Esophagus muscularis mucosa (tissue), 4 donors: ENCODE measurements around the gene LELP1. TPM values are rescaled to one million over a fixed set of nuclear protein-coding genes. Genes with fewer than 3 reads are reported as not detected.
"Not testable (repeated sequence)": the region's sequence is repeated elsewhere in the genome, so short reads cannot be mapped to it uniquely, and the experiment has no call there.

Experiments
- DNase-seq: peaks from one replicate; pipeline ENCODE4 v3.0.0-alpha.2; 2017; ENCODE audit errors: extremely low spot score
- H3K27ac ChIP-seq, 4 donors: fragments of 200-600 bp; sonication (generic); replicated peaks in 1 of 4; 1 replicate in 3 of 4; 2 replicates in 1 of 4; pipeline ENCODE4 v1.5.1; 2016 to 2019; ENCODE audit warnings: mild to moderate bottlenecking in 1 of 4
- H3K27me3 ChIP-seq, 4 donors: fragments of 200-600 bp; sonication (generic); one replicate each; pipeline versions ENCODE4 v1.5.1 to v1.6.0; 2016 to 2019
- H3K36me3 ChIP-seq, 4 donors: fragments of 200-600 bp; sonication (generic); one replicate each; pipeline ENCODE4 v1.5.1; 2016 to 2019
- H3K4me1 ChIP-seq, 4 donors: fragments of 200-600 bp; sonication (generic); one replicate each; pipeline ENCODE4 v1.5.1; 2016 to 2019
- H3K4me3 ChIP-seq, 4 donors: fragments of 200-600 bp; sonication (generic); 1 replicate in 2 of 4; 2 replicates in 2 of 4; pipeline ENCODE4 v1.5.1; 2016 to 2019; ENCODE audit warnings: mild to moderate bottlenecking in 4 of 4, moderate library complexity in 1 of 4
- H3K9me3 ChIP-seq, 4 donors: fragments of 200-600 bp; sonication (generic); 1 replicate in 3 of 4; 2 replicates in 1 of 4; pipeline ENCODE4 v1.5.1; 2016 to 2019
- EP300 ChIP-seq: sonication (generic); formaldehyde crosslinking; IDR thresholded peaks from one replicate; pipeline ENCODE4 v1.6.1; 2017; ENCODE audit warnings: antibody characterized with exemption
- POLR2A ChIP-seq: fragments of 450-650 bp; IDR thresholded peaks from one replicate; pipeline ENCODE4 v1.6.1; 2017; ENCODE audit warnings: antibody characterized with exemption, moderate library complexity, mild to moderate bottlenecking, low read depth
- POLR2AphosphoS5 ChIP-seq, 2 donors: sonication (generic); formaldehyde crosslinking; IDR thresholded peaks; one replicate each; pipeline ENCODE4 v1.6.1; 2017; ENCODE audit warnings: antibody characterized with exemption in 2 of 2
- WGBS: methylation state at CpG from one replicate; pipeline ENCODE4 v1.1.5; 2018; 5-methylcytosine and 5-hydroxymethylcytosine counted together
- intact Hi-C: fragments of 100-400 bp; cut with DNase I; formaldehyde crosslinking; loops from one replicate; pipeline ENCODE4 v1.15.1; 2023
- total RNA-seq, 4 donors: library from RNA; depleted of rRNA; stranded (reverse); fragments of >200 nt; gene quantifications; one replicate each; pipeline versions ENCODE4 v1.1.0 to v1.2.1, GENCODE V29; 2016
- TF ChIP-seq, protein P1 (sequence below), 3 experiments: fragments of 200-600 bp in 2 of 3; fragments of 450-650 bp in 1 of 3; sonication (generic) in 2 of 3; IDR thresholded peaks; one replicate each; pipeline ENCODE4 v1.5.1; 2017 to 2019; ENCODE audit warnings: antibody characterized with exemption in 3 of 3, mild to moderate bottlenecking in 2 of 3, moderate library complexity in 1 of 3

The LELP1 gene
- total RNA-seq, 4 donors from 2014 or later, result not detected

- DNase-seq, result no peak
- Histone ChIP-seq H3K4me3 (no peak overlapping the region), H3K9me3 (peaks cover 0 to 14% (median 9%) of the 10 kb centered on the region in 4 donors), H3K36me3 (no peaks in the 10 kb centered on the region), H3K27me3 (peaks cover 0 to 3% (median 0%) of the 10 kb centered on the region in 4 donors), H3K4me1 (no peaks in the 10 kb centered on the region), H3K27ac (no peak overlapping the region)
- TF ChIP-seq POLR2AphosphoS5 (IDR thresholded peaks at IDR 0.05), result no peak
- no peak for TF ChIP-seq EP300
- TF ChIP-seq, protein P1, sequence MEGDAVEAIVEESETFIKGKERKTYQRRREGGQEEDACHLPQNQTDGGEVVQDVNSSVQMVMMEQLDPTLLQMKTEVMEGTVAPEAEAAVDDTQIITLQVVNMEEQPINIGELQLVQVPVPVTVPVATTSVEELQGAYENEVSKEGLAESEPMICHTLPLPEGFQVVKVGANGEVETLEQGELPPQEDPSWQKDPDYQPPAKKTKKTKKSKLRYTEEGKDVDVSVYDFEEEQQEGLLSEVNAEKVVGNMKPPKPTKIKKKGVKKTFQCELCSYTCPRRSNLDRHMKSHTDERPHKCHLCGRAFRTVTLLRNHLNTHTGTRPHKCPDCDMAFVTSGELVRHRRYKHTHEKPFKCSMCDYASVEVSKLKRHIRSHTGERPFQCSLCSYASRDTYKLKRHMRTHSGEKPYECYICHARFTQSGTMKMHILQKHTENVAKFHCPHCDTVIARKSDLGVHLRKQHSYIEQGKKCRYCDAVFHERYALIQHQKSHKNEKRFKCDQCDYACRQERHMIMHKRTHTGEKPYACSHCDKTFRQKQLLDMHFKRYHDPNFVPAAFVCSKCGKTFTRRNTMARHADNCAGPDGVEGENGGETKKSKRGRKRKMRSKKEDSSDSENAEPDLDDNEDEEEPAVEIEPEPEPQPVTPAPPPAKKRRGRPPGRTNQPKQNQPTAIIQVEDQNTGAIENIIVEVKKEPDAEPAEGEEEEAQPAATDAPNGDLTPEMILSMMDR (IDR thresholded peaks at IDR 0.05), result no peak
- no peak for TF ChIP-seq POLR2A
- 72% methylated on average over 4 of the region's 4 CpGs for WGBS
- intact Hi-C loops, result no loop called here
These were observed 22.7 kb upstream of the LELP1 start for GRCh38 chr1:153180556-153180955.

GRCh38 chr1:153188301-153188700 lies 14.9 kb upstream of the LELP1 start:
- H3K4me3 ChIP-seq, H3K4me1 ChIP-seq, H3K27me3 ChIP-seq, intact Hi-C loops, H3K36me3 ChIP-seq, DNase-seq, H3K27ac ChIP-seq: not testable (repeated sequence)
- 57% methylated on average over 2 of the region's 4 CpGs for WGBS
- H3K9me3 ChIP-seq, result peaks cover 0 to 14% (median 9%) of the 10 kb centered on the region in 4 donors

- TF ChIP-seq EP300 (no peak), POLR2AphosphoS5 (IDR thresholded peaks at IDR 0.05) (no peak), POLR2A (no peak)
- TF ChIP-seq, protein P1 (IDR thresholded peaks at IDR 0.05), result no peak
- Histone ChIP-seq H3K27me3 (no peaks in the 10 kb centered on the region), H3K36me3 (no peaks in the 10 kb centered on the region), H3K9me3 (peaks cover 0 to 10% (median 3%) of the 10 kb centered on the region in 4 donors), H3K4me1 (peaks cover 0 to 4% (median 0%) of the 10 kb centered on the region in 4 donors), H3K4me3 (no peak overlapping the region), H3K27ac (no peak overlapping the region)
- intact Hi-C loops, result no loop called here
- WGBS, result 20% methylated on average over 3 of the region's 3 CpGs
- no peak for DNase-seq
These were observed 12.9 kb upstream of the LELP1 start for GRCh38 chr1:153190373-153190772.

DNA sequence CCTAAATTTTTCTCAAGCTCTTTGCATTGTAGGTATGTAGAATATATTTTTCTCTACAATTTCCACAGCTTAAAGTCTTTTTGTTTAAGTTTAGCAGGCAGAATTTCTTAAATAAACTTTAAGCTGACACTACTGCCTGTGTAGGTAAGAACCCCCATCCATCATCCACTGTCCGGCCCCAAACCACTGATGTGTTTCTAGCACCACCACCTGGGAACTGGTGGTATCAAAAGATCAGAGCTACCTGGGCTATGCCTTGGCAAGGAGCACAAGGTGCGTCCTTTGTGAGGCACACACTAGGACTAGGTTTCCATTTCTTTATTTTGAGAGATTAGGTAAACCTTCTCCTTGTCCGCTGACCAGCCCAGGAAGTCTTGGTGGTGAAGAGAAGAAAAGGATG lies 10.5 kb upstream of the LELP1 start:
- WGBS, result 39% methylated on average over 3 of the region's 3 CpGs
- peaks cover 0 to 4% (median 0%) of the 10 kb centered on the region in 4 donors for H3K4me1 ChIP-seq
- intact Hi-C loops, result no loop called here
- H3K36me3 ChIP-seq, result no peaks in the 10 kb centered on the region
- DNase-seq, result peak; percentile 53
- H3K27me3 ChIP-seq, result no peaks in the 10 kb centered on the region
- no peak overlapping the region for H3K4me3 ChIP-seq
- H3K9me3 ChIP-seq, result peaks cover 0 to 6% (median 0%) of the 10 kb centered on the region in 4 donors
- TF ChIP-seq POLR2A (no peak), EP300 (no peak)
- TF ChIP-seq, protein P1 (IDR thresholded peaks at IDR 0.05), result no peak
- no peak overlapping the region for H3K27ac ChIP-seq

GRCh38 chr1:153194331-153195050 lies 8.7 kb upstream of the LELP1 start:
- Histone ChIP-seq H3K9me3 (no peaks in the 10 kb centered on the region), H3K27ac (no peak overlapping the region), H3K36me3 (no peaks in the 10 kb centered on the region), H3K27me3 (peaks cover 0 to 4% (median 0%) of the 10 kb centered on the region in 4 donors), H3K4me3 (no peak overlapping the region), H3K4me1 (peaks cover 0 to 4% (median 0%) of the 10 kb centered on the region in 4 donors)
- peak; percentile 84 for DNase-seq
- TF ChIP-seq EP300 (no peak), POLR2AphosphoS5 (IDR thresholded peaks at IDR 0.05) (no peak), POLR2A (no peak)
- TF ChIP-seq, protein P1 (IDR thresholded peaks at IDR 0.05), result no peak
- 50% methylated on average over 3 of the region's 3 CpGs for WGBS
- intact Hi-C loops, result no loop called here
